Panc1 (cell line): ENCODE data around the gene SFTPA1. TPM values are rescaled to one million over a fixed set of nuclear protein-coding genes. Genes with fewer than 3 reads are reported as not detected.
"Not testable (repeated sequence)": the region's sequence is repeated elsewhere in the genome, so short reads cannot be mapped to it uniquely, and the experiment has no call there.

Experiments used
- ATAC-seq: fragments of 200-7000 bp; cut with Tn5 transposase; 2 replicates; pipeline ENCODE4 v1.9.1; 2020; ENCODE audit warnings: mild to moderate bottlenecking, moderate library complexity
- BruUV-seq: library from RNA; stranded (reverse); fragments of 400-500 nt; replicated peaks from 2 replicates; lab custom pipeline; 2021; lab: Mats Ljungman, UMichigan
- CTCF ChIA-PET: fragments of 300-600 bp; sonication (Branson Sonifier 250); formaldehyde crosslinking; loops from one replicate; lab custom pipeline; 2022; ENCODE audit warnings: antibody characterized with exemption; lab: Charles Lee
- POLR2A ChIA-PET: fragments of 300-600 bp; sonication (Branson Sonifier 250); formaldehyde crosslinking; loops from one replicate; lab custom pipeline; 2022; ENCODE audit warnings: antibody characterized with exemption; lab: Charles Lee
- DNase-seq: peaks from one replicate; pipeline ENCODE4 v3.0.0-alpha.2; 2010; ENCODE audit warnings: low read depth, low spot score
- H3K27ac ChIP-seq: 2 replicates; pipeline ENCODE4 v1.5.1; 2011; ENCODE audit warnings: mild to moderate bottlenecking, low read length, inconsistent platforms
- H3K27me3 ChIP-seq: fragments of 200-500 bp; sonication (Bioruptor generic); 2 replicates; pipeline ENCODE4 v1.6.0; 2014; ENCODE audit warnings: low read length, inconsistent platforms; ENCODE audit not compliant: control insufficient read depth, insufficient read depth
- H3K36me3 ChIP-seq: fragments of 200-500 bp; sonication (Bioruptor generic); 2 replicates; pipeline ENCODE4 v1.5.1; 2014; ENCODE audit warnings: inconsistent platforms, mild to moderate bottlenecking, low read length, moderate library complexity; ENCODE audit not compliant: control insufficient read depth, insufficient read depth
- H3K4me1 ChIP-seq: 2 replicates; pipeline ENCODE4 v1.5.1; 2011; ENCODE audit warnings: inconsistent platforms, mild to moderate bottlenecking, low read length, moderate library complexity; ENCODE audit not compliant: control insufficient read depth, insufficient read depth
- H3K4me3 ChIP-seq, 2 experiments: 2 replicates each; pipeline ENCODE4 v1.5.1; 2011 to 2012; ENCODE audit warnings: low read depth in 2 of 2, low read length in 2 of 2, mild to moderate bottlenecking in 2 of 2, inconsistent platforms in 1 of 2, moderate library complexity in 1 of 2
- H3K9me3 ChIP-seq: fragments of 200-500 bp; sonication (Bioruptor generic); 2 replicates; pipeline ENCODE4 v1.5.1; 2014; ENCODE audit warnings: low read depth, mild to moderate bottlenecking, inconsistent platforms, low read length, moderate library complexity; ENCODE audit not compliant: control insufficient read depth, insufficient read depth
- POLR2AphosphoS5 ChIP-seq: IDR thresholded peaks from 2 replicates; pipeline ENCODE4 v1.6.1; 2012; ENCODE audit warnings: mild to moderate bottlenecking, low read depth, low read length, moderate library complexity
- REST ChIP-seq, 2 experiments: IDR thresholded peaks; 2 replicates each; pipeline ENCODE4 v1.6.1; 2011 to 2012; ENCODE audit warnings: low read depth in 2 of 2, control low read depth in 1 of 2, low read length in 1 of 2, mild to moderate bottlenecking in 1 of 2, moderate library complexity in 1 of 2; ENCODE audit not compliant: insufficient read depth in 1 of 2
- SIN3A ChIP-seq: IDR thresholded peaks from 2 replicates; pipeline ENCODE4 v1.6.1; 2012; ENCODE audit warnings: low read depth, mild to moderate bottlenecking, low read length, moderate library complexity, borderline replicate concordance; ENCODE audit not compliant: insufficient read depth
- TCF7L2 ChIP-seq: IDR thresholded peaks from 2 replicates; pipeline ENCODE4 v1.6.1; 2011; ENCODE audit warnings: mild to moderate bottlenecking, low read depth, low read length, inconsistent platforms
- in situ Hi-C: cut with HindIII; loops from 2 replicates; pipeline ENCODE4 v1.10.0; 2016; ENCODE audit warnings: low sequenced_read_pairs, low pct_unique_long_range_greater_than_20kb
- intact Hi-C: fragments of 100-400 bp; cut with micrococcal nuclease; formaldehyde crosslinking; loops from one replicate; pipeline ENCODE4 v1.10.0; 2022; ENCODE audit not compliant: unreplicated experiment
- total RNA-seq: library from RNA; stranded (reverse); gene quantifications from one replicate; pipeline ENCODE4 v1.2.1, GENCODE V29; 2021; ENCODE audit not compliant: unreplicated experiment
- TF ChIP-seq, protein P1 (sequence below): fragments of 450-650 bp; IDR thresholded peaks from 2 replicates; pipeline ENCODE4 v1.5.1; 2017; ENCODE audit warnings: mild to moderate bottlenecking

SFTPA1 gene
- total RNA-seq, 1 experiment from 2014 or later, result 3.8 TPM

GRCh38 chr10:79629955-79630327 is 19.2 kb downstream of the SFTPA1 start:
- intact Hi-C loops, result no loop called here
- Histone ChIP-seq H3K4me1 (no peaks in the 10 kb centered on the region), H3K27me3 (peaks cover 8% of the 10 kb centered on the region; the same call in 1 of the 2 replicates), H3K9me3 (no peaks in the 10 kb centered on the region; the same call in 1 of the 2 replicates), H3K36me3 (no peaks in the 10 kb centered on the region), H3K4me3 (no peak overlapping the region), H3K27ac (no peak overlapping the region)
- POLR2A ChIA-PET, result no interaction called here
- in situ Hi-C loops, result no loop called here
- CTCF ChIA-PET, result no interaction called here
- no peak for ATAC-seq
- no TSS peak for BruUV-seq
- no peak for TF ChIP-seq TCF7L2
- DNase-seq, result no peak

- POLR2A ChIA-PET, H3K27me3 ChIP-seq, CTCF ChIA-PET, DNase-seq, H3K9me3 ChIP-seq, H3K36me3 ChIP-seq, intact Hi-C loops, BruUV-seq, ATAC-seq, H3K4me1 ChIP-seq, in situ Hi-C loops, H3K4me3 ChIP-seq, H3K27ac ChIP-seq: not testable (repeated sequence)
These were observed 26.0 kb downstream of the SFTPA1 start for GRCh38 chr10:79636654-79637199.

GRCh38 chr10:79638318-79638717 is 27.6 kb downstream of the SFTPA1 start:
- H3K27ac ChIP-seq, result no peak overlapping the region
- intact Hi-C loops, result no loop called here
- no peaks in the 10 kb centered on the region for H3K9me3 ChIP-seq
- H3K27me3 ChIP-seq, result no peaks in the 10 kb centered on the region
- TF ChIP-seq, protein P1, sequence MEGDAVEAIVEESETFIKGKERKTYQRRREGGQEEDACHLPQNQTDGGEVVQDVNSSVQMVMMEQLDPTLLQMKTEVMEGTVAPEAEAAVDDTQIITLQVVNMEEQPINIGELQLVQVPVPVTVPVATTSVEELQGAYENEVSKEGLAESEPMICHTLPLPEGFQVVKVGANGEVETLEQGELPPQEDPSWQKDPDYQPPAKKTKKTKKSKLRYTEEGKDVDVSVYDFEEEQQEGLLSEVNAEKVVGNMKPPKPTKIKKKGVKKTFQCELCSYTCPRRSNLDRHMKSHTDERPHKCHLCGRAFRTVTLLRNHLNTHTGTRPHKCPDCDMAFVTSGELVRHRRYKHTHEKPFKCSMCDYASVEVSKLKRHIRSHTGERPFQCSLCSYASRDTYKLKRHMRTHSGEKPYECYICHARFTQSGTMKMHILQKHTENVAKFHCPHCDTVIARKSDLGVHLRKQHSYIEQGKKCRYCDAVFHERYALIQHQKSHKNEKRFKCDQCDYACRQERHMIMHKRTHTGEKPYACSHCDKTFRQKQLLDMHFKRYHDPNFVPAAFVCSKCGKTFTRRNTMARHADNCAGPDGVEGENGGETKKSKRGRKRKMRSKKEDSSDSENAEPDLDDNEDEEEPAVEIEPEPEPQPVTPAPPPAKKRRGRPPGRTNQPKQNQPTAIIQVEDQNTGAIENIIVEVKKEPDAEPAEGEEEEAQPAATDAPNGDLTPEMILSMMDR, result no peak
- no peak for TF ChIP-seq TCF7L2
- TF ChIP-seq SIN3A, result no peak
- no peak for TF ChIP-seq REST (IDR thresholded peaks at IDR 0.05; ENCODE audit: insufficient read depth in 1 of 2, low read depth in 2 of 2, low read length in 1 of 2)
- no peak for TF ChIP-seq POLR2AphosphoS5
- POLR2A ChIA-PET, result no interaction called here
- CTCF ChIA-PET, result no interaction called here
- in situ Hi-C loops, result no loop called here
- no TSS peak for BruUV-seq
- no peaks in the 10 kb centered on the region for H3K4me1 ChIP-seq
- ATAC-seq (no peak), DNase-seq (no peak)
- no peak overlapping the region for H3K4me3 ChIP-seq
- H3K36me3 ChIP-seq, result no peaks in the 10 kb centered on the region

- H3K36me3 ChIP-seq, H3K4me1 ChIP-seq, POLR2A ChIA-PET, H3K4me3 ChIP-seq, in situ Hi-C loops, BruUV-seq, H3K27ac ChIP-seq, DNase-seq, intact Hi-C loops, ATAC-seq, H3K27me3 ChIP-seq, CTCF ChIA-PET, H3K9me3 ChIP-seq: not testable (repeated sequence)
These were observed 42.0 kb downstream of the SFTPA1 start for GRCh38 chr10:79652695-79653094.

GRCh38 chr10:79663287-79663686 is 52.5 kb downstream of the SFTPA1 start:
- POLR2A ChIA-PET, H3K4me1 ChIP-seq, BruUV-seq, DNase-seq, in situ Hi-C loops, H3K4me3 ChIP-seq, H3K27ac ChIP-seq, CTCF ChIA-PET, H3K27me3 ChIP-seq, H3K9me3 ChIP-seq, H3K36me3 ChIP-seq, intact Hi-C loops, ATAC-seq: not testable (repeated sequence)
